ENCODE measurements around the gene GALNT17. TPM values are rescaled to one million over a fixed set of nuclear protein-coding genes. Genes with fewer than 3 reads are reported as not detected.

The GALNT17 gene
- total RNA-seq, 2 experiments from 2014 or later: not detected

DNA sequence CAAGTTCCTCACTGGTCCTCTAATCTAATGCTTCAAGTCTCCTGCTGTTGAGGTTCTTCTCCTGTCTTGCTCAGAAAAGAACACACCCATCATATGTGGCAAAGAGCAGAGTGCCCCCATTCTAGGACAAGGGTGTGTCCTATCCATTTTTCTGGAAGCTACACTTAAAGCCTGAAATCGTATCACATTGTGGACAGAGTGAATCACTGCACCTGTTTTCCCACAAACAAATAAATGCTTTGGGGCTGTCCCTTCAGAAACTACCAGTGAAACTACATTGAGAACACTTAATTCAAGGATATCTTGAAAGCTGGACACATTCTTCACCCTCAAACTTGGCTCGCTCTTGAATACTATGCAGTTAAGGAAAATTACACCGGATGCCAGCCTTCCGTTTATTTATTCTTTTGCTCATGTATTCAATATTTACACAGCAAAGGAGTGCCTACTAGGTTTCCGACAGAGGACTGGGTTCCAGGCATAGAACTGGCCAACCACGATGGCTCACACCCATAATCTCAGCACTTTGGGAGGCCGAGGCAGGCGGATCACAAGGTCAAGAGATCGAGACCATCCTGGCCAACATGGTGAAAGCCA is 473.0 kb downstream of the GALNT17 start:
- ATAC-seq (ENCODE audit: poor library complexity) (no peak), DNase-seq (no peak)
- Histone ChIP-seq H3K9me3 (ENCODE audit: control insufficient read depth in 1 of 2, insufficient read depth in 1 of 2, low read length in 2 of 2) (no peaks in the 10 kb centered on the region), H3K36me3 (ENCODE audit: insufficient read depth, low read length) (no peaks in the 10 kb centered on the region), H3K27me3 (ENCODE audit: control insufficient read depth in 1 of 2, insufficient read depth in 2 of 2, low read length in 2 of 2) (no peaks in the 10 kb centered on the region), H3K27ac (ENCODE audit: low read depth in 1 of 2, low read length in 2 of 2) (no peak overlapping the region), H3K4me3 (ENCODE audit: low read length) (no peak overlapping the region), H3K4me1 (ENCODE audit: insufficient read depth, low read length) (no peaks in the 10 kb centered on the region)
- intact Hi-C loops (cut with DNase I, micrococcal nuclease): no loop called here
- Mint-ChIP-seq H3K27me3 (peaks cover 8% of the 10 kb centered on the region), H3K27ac (no peak overlapping the region), H3K9me3 (peaks cover 10% of the 10 kb centered on the region), H3K4me1 (ENCODE audit: low read depth) (no peaks in the 10 kb centered on the region), H3K4me3 (no peak overlapping the region), H3K36me3 (ENCODE audit: low read depth) (no peaks in the 10 kb centered on the region)
- ChIA-PET POLR2A (no interaction called here), CTCF (no interaction called here)
- TF ChIP-seq, protein P1, sequence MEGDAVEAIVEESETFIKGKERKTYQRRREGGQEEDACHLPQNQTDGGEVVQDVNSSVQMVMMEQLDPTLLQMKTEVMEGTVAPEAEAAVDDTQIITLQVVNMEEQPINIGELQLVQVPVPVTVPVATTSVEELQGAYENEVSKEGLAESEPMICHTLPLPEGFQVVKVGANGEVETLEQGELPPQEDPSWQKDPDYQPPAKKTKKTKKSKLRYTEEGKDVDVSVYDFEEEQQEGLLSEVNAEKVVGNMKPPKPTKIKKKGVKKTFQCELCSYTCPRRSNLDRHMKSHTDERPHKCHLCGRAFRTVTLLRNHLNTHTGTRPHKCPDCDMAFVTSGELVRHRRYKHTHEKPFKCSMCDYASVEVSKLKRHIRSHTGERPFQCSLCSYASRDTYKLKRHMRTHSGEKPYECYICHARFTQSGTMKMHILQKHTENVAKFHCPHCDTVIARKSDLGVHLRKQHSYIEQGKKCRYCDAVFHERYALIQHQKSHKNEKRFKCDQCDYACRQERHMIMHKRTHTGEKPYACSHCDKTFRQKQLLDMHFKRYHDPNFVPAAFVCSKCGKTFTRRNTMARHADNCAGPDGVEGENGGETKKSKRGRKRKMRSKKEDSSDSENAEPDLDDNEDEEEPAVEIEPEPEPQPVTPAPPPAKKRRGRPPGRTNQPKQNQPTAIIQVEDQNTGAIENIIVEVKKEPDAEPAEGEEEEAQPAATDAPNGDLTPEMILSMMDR (IDR thresholded peaks at IDR 0.05): no peak

DNA sequence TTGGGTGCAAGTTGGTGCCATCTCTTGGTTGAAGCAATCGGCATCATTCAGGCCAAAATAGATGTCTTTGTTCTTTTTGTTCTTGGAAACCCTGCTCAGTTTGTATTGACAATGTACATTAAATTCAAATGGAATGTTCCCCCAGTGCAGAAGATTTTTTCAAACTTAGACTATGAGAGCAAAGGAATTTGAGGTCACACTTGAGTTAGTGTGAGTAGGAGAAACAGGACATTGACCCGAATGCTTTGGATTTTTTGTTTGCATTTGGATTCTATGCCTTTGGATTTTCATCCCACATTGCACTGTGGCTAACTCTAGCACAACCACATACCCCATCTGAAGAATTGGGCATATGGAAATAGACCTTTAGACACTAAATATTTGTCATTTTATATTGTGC is 480.0 kb downstream of the GALNT17 start:
- ChIA-PET POLR2A (no interaction called here), CTCF (no interaction called here)
- no peak for ATAC-seq (ENCODE audit: poor library complexity)
- no peak overlapping the region for H3K4me3 ChIP-seq (ENCODE audit: low read length)
- H3K36me3 Mint-ChIP-seq (ENCODE audit: low read depth): no peaks in the 10 kb centered on the region
- no peaks in the 10 kb centered on the region for H3K4me1 ChIP-seq (ENCODE audit: insufficient read depth, low read length)
- no peaks in the 10 kb centered on the region for H3K27me3 Mint-ChIP-seq
- H3K9me3 Mint-ChIP-seq: peaks cover 6% of the 10 kb centered on the region
- H3K4me1 Mint-ChIP-seq (ENCODE audit: low read depth): no peaks in the 10 kb centered on the region
- no peaks in the 10 kb centered on the region for H3K36me3 ChIP-seq (ENCODE audit: insufficient read depth, low read length)
- TF ChIP-seq, protein P1 (IDR thresholded peaks at IDR 0.05): no peak
- H3K27me3 ChIP-seq (ENCODE audit: control insufficient read depth in 1 of 2, insufficient read depth in 2 of 2, low read length in 2 of 2): no peaks in the 10 kb centered on the region
- H3K27ac Mint-ChIP-seq: no peak overlapping the region
- H3K27ac ChIP-seq (ENCODE audit: low read depth in 1 of 2, low read length in 2 of 2): no peak overlapping the region
- H3K4me3 Mint-ChIP-seq: no peak overlapping the region
- no peak for DNase-seq
- intact Hi-C loops (cut with DNase I, micrococcal nuclease): no loop called here
- no peaks in the 10 kb centered on the region for H3K9me3 ChIP-seq (ENCODE audit: control insufficient read depth in 1 of 2, insufficient read depth in 1 of 2, low read length in 2 of 2)

DNA sequence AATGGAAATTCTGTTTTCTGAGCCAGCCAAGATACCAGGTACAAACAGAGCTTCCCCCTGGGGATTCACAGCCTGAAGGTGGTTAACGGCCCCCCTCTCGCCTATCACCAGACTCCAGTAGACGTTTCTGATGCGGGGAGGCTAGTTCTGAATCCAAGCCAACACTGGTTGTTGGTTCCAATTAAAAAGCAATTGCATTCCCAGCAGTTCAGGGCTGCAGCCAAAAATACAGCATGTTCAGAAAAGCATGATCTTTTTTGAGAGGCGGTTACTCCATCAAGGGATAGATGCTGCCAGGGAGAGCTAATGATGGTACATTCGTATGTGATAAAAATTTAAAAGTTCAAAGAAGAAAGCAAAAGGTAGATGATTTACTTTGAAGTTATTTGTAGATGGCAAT is 481.0 kb downstream of the GALNT17 start:
- Histone ChIP-seq H3K4me1 (ENCODE audit: insufficient read depth, low read length) (no peaks in the 10 kb centered on the region), H3K27ac (ENCODE audit: low read depth in 1 of 2, low read length in 2 of 2) (no peak overlapping the region), H3K36me3 (ENCODE audit: insufficient read depth, low read length) (no peaks in the 10 kb centered on the region), H3K27me3 (ENCODE audit: control insufficient read depth in 1 of 2, insufficient read depth in 2 of 2, low read length in 2 of 2) (no peaks in the 10 kb centered on the region), H3K4me3 (ENCODE audit: low read length) (no peak overlapping the region), H3K9me3 (ENCODE audit: control insufficient read depth in 1 of 2, insufficient read depth in 1 of 2, low read length in 2 of 2) (peaks cover 0 to 3% of the 10 kb centered on the region in 2 experiments)
- peaks cover 6% of the 10 kb centered on the region for H3K9me3 Mint-ChIP-seq
- POLR2A ChIA-PET: no interaction called here
- no peaks in the 10 kb centered on the region for H3K27me3 Mint-ChIP-seq
- TF ChIP-seq, protein P1 (IDR thresholded peaks at IDR 0.05): no peak
- no peak overlapping the region for H3K4me3 Mint-ChIP-seq
- no peak overlapping the region for H3K27ac Mint-ChIP-seq
- intact Hi-C loops (cut with DNase I, micrococcal nuclease): no loop called here
- ATAC-seq (ENCODE audit: poor library complexity) (no peak), DNase-seq (no peak)
- no peaks in the 10 kb centered on the region for H3K36me3 Mint-ChIP-seq (ENCODE audit: low read depth)
- CTCF ChIA-PET: no interaction called here
- no peaks in the 10 kb centered on the region for H3K4me1 Mint-ChIP-seq (ENCODE audit: low read depth)
